ENCODE results near the gene KLK13.

Gene KLK13

GRCh38 chr19:51091126-51091525, 26.2 kb upstream of the KLK13 start:
- Histone ChIP-seq H3K18ac (ENCODE audit: low read length) (no peak overlapping the region), H2AFZ (ENCODE audit: insufficient read depth, low read length, poor library complexity) (no peak overlapping the region), H2BK120ac (ENCODE audit: insufficient read depth, low read length, poor library complexity) (no peak overlapping the region), H3K27ac (ENCODE audit: low read depth, low read length) (no peak overlapping the region), H3K4me3 (ENCODE audit: low read depth, low read length) (no peak overlapping the region), H3K4me2 (ENCODE audit: low read length) (no peak overlapping the region), H3K4me1 (ENCODE audit: control insufficient read depth in 1 of 2, insufficient read depth in 2 of 2, low read length in 2 of 2) (no peaks in the 10 kb centered on the region), H4K8ac (ENCODE audit: low read depth, low read length) (no peak overlapping the region), H4K12ac (ENCODE audit: low read depth, low read length) (no peak overlapping the region), H4K91ac (ENCODE audit: low read depth, low read length) (no peak overlapping the region), H3K9me3 (ENCODE audit: insufficient read depth, low read depth, low read length) (peaks cover 2% of the 10 kb centered on the region), H2BK5ac (ENCODE audit: low read depth, low read length, poor library complexity) (no peak overlapping the region), H3K9ac (ENCODE audit: low read length) (no peak overlapping the region), H3K14ac (ENCODE audit: low read length) (no peak overlapping the region), H3K23ac (ENCODE audit: low read length) (no peak overlapping the region), H2AK5ac (ENCODE audit: low read length) (no peak overlapping the region), H3K79me1 (ENCODE audit: low read length) (no peaks in the 10 kb centered on the region), H2BK12ac (ENCODE audit: low read length) (no peak overlapping the region), H3K27me3 (ENCODE audit: insufficient read depth, low read length) (no peaks in the 10 kb centered on the region), H3K4ac (ENCODE audit: low read depth, low read length) (no peak overlapping the region), H3K36me3 (ENCODE audit: control insufficient read depth in 1 of 2, insufficient read depth in 2 of 2, low read length in 2 of 2) (no peaks in the 10 kb centered on the region), H3K79me2 (ENCODE audit: control insufficient read depth, insufficient read depth, low read length, poor library complexity) (no peaks in the 10 kb centered on the region)
- no peak for DNase-seq
- WGBS (ENCODE audit: extremely low coverage, insufficient coverage, insufficient read length) = no CpG with 5 or more reads among the region's 10 CpGs

DNA sequence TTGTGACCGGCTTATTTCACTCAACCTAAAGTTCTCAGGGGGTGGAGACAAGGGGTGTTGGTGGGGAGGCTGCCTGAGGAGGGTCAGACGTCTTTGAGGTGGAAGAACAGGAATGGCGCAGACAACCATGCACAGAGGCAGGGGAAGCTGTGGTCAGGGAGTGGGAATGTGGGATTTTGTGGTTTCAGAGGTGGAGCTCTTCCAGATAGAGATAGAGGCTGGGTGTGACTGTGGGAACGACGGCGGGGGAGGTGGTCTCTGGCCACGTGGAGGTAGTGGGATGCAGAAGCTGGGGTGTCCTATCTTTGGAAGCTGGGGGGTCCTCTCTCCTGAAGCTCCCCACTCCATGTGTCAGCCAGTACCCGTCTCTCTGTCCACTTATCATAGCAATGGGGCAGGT, 25.6 kb upstream of the KLK13 start:
- H3K4me3 ChIP-seq (ENCODE audit: low read depth, low read length) = no peak overlapping the region
- H3K14ac ChIP-seq (ENCODE audit: low read length) = no peak overlapping the region
- no peak overlapping the region for H2AK5ac ChIP-seq (ENCODE audit: low read length)
- no peak overlapping the region for H2BK5ac ChIP-seq (ENCODE audit: low read depth, low read length, poor library complexity)
- H4K8ac ChIP-seq (ENCODE audit: low read depth, low read length) = no peak overlapping the region
- no peak overlapping the region for H3K18ac ChIP-seq (ENCODE audit: low read length)
- no peaks in the 10 kb centered on the region for H3K79me2 ChIP-seq (ENCODE audit: control insufficient read depth, insufficient read depth, low read length, poor library complexity)
- H3K27ac ChIP-seq (ENCODE audit: low read depth, low read length) = no peak overlapping the region
- H2AFZ ChIP-seq (ENCODE audit: insufficient read depth, low read length, poor library complexity) = no peak overlapping the region
- WGBS (ENCODE audit: extremely low coverage, insufficient coverage, insufficient read length) = no CpG with 5 or more reads among the region's 8 CpGs
- no peaks in the 10 kb centered on the region for H3K27me3 ChIP-seq (ENCODE audit: insufficient read depth, low read length)
- H3K4me2 ChIP-seq (ENCODE audit: low read length) = no peak overlapping the region
- no peak overlapping the region for H4K91ac ChIP-seq (ENCODE audit: low read depth, low read length)
- H3K4me1 ChIP-seq (ENCODE audit: control insufficient read depth in 1 of 2, insufficient read depth in 2 of 2, low read length in 2 of 2) = no peaks in the 10 kb centered on the region
- peaks cover 2% of the 10 kb centered on the region for H3K9me3 ChIP-seq (ENCODE audit: insufficient read depth, low read depth, low read length)
- H3K36me3 ChIP-seq (ENCODE audit: control insufficient read depth in 1 of 2, insufficient read depth in 2 of 2, low read length in 2 of 2) = no peaks in the 10 kb centered on the region
- no peak overlapping the region for H3K4ac ChIP-seq (ENCODE audit: low read depth, low read length)
- no peak overlapping the region for H3K9ac ChIP-seq (ENCODE audit: low read length)
- no peak for DNase-seq
- no peaks in the 10 kb centered on the region for H3K79me1 ChIP-seq (ENCODE audit: low read length)
- H4K12ac ChIP-seq (ENCODE audit: low read depth, low read length) = no peak overlapping the region
- no peak overlapping the region for H2BK120ac ChIP-seq (ENCODE audit: insufficient read depth, low read length, poor library complexity)
- no peak overlapping the region for H3K23ac ChIP-seq (ENCODE audit: low read length)
- H2BK12ac ChIP-seq (ENCODE audit: low read length) = no peak overlapping the region

- Histone ChIP-seq H3K9ac (ENCODE audit: low read length) (no peak overlapping the region), H3K27me3 (ENCODE audit: insufficient read depth, low read length) (no peaks in the 10 kb centered on the region), H2BK120ac (ENCODE audit: insufficient read depth, low read length, poor library complexity) (no peak overlapping the region), H3K27ac (ENCODE audit: low read depth, low read length) (no peak overlapping the region), H2AK5ac (ENCODE audit: low read length) (no peak overlapping the region), H4K8ac (ENCODE audit: low read depth, low read length) (no peak overlapping the region), H3K4me1 (ENCODE audit: control insufficient read depth in 1 of 2, insufficient read depth in 2 of 2, low read length in 2 of 2) (no peaks in the 10 kb centered on the region), H4K91ac (ENCODE audit: low read depth, low read length) (no peak overlapping the region), H4K12ac (ENCODE audit: low read depth, low read length) (no peak overlapping the region), H3K14ac (ENCODE audit: low read length) (no peak overlapping the region), H2BK5ac (ENCODE audit: low read depth, low read length, poor library complexity) (no peak overlapping the region), H3K79me1 (ENCODE audit: low read length) (no peaks in the 10 kb centered on the region), H3K4me3 (ENCODE audit: low read depth, low read length) (no peak overlapping the region), H2BK12ac (ENCODE audit: low read length) (no peak overlapping the region), H3K9me3 (ENCODE audit: insufficient read depth, low read depth, low read length) (no peaks in the 10 kb centered on the region), H3K4me2 (ENCODE audit: low read length) (no peak overlapping the region), H2AFZ (ENCODE audit: insufficient read depth, low read length, poor library complexity) (no peak overlapping the region), H3K23ac (ENCODE audit: low read length) (no peak overlapping the region), H3K36me3 (ENCODE audit: control insufficient read depth in 1 of 2, insufficient read depth in 2 of 2, low read length in 2 of 2) (no peaks in the 10 kb centered on the region), H3K4ac (ENCODE audit: low read depth, low read length) (no peak overlapping the region), H3K79me2 (ENCODE audit: control insufficient read depth, insufficient read depth, low read length, poor library complexity) (no peaks in the 10 kb centered on the region), H3K18ac (ENCODE audit: low read length) (no peak overlapping the region)
- no peak for DNase-seq
- WGBS (ENCODE audit: extremely low coverage, insufficient coverage, insufficient read length) = no CpG with 5 or more reads among the region's 17 CpGs
Measured at GRCh38 chr19:51089786-51090185, 24.9 kb upstream of the KLK13 start.

GRCh38 chr19:51086153-51086850, 21.4 kb upstream of the KLK13 start:
- Histone ChIP-seq H3K9ac (ENCODE audit: low read length) (no peak overlapping the region), H3K79me1 (ENCODE audit: low read length) (no peaks in the 10 kb centered on the region), H4K8ac (ENCODE audit: low read depth, low read length) (no peak overlapping the region), H2AK5ac (ENCODE audit: low read length) (no peak overlapping the region), H3K36me3 (ENCODE audit: control insufficient read depth in 1 of 2, insufficient read depth in 2 of 2, low read length in 2 of 2) (no peaks in the 10 kb centered on the region), H3K4me2 (ENCODE audit: low read length) (no peak overlapping the region), H3K27ac (ENCODE audit: low read depth, low read length) (no peak overlapping the region), H3K27me3 (ENCODE audit: insufficient read depth, low read length) (no peaks in the 10 kb centered on the region), H3K18ac (ENCODE audit: low read length) (no peak overlapping the region), H3K14ac (ENCODE audit: low read length) (no peak overlapping the region), H3K79me2 (ENCODE audit: control insufficient read depth, insufficient read depth, low read length, poor library complexity) (no peaks in the 10 kb centered on the region), H3K4me1 (ENCODE audit: control insufficient read depth in 1 of 2, insufficient read depth in 2 of 2, low read length in 2 of 2) (no peaks in the 10 kb centered on the region), H3K4ac (ENCODE audit: low read depth, low read length) (no peak overlapping the region), H4K12ac (ENCODE audit: low read depth, low read length) (no peak overlapping the region), H2BK5ac (ENCODE audit: low read depth, low read length, poor library complexity) (no peak overlapping the region), H4K91ac (ENCODE audit: low read depth, low read length) (no peak overlapping the region), H3K4me3 (ENCODE audit: low read depth, low read length) (no peak overlapping the region), H2BK120ac (ENCODE audit: insufficient read depth, low read length, poor library complexity) (no peak overlapping the region), H2AFZ (ENCODE audit: insufficient read depth, low read length, poor library complexity) (no peak overlapping the region), H3K9me3 (ENCODE audit: insufficient read depth, low read depth, low read length) (no peaks in the 10 kb centered on the region), H3K23ac (ENCODE audit: low read length) (no peak overlapping the region), H2BK12ac (ENCODE audit: low read length) (no peak overlapping the region)
- 100% methylated on average over 2 of the region's 18 CpGs for WGBS (ENCODE audit: extremely low coverage, insufficient coverage, insufficient read length)
- no peak for DNase-seq

Data from trophoblast cell (in vitro differentiated cells and primary cell).